Measurements from ENCODE around the gene TMTC1. TPM values are rescaled to one million over a fixed set of nuclear protein-coding genes. Genes with fewer than 3 reads are reported as not detected.

The TMTC1 gene
- total RNA-seq, 1 donor from 2014 or later, result 0.91 TPM

- intact Hi-C loops (cut with micrococcal nuclease), result no loop called here
These were observed 42.1 kb downstream of the TMTC1 start for GRCh38 chr12:29741342-29742241.

GRCh38 chr12:29739279-29739991 lies 44.3 kb downstream of the TMTC1 start:
- intact Hi-C loops (cut with micrococcal nuclease), result no loop called here

- intact Hi-C loops (cut with micrococcal nuclease), result no loop called here
These were observed 45.4 kb downstream of the TMTC1 start for GRCh38 chr12:29738365-29738764.

- intact Hi-C loops (cut with micrococcal nuclease), result no loop called here
These were observed 46.1 kb downstream of the TMTC1 start for GRCh38 chr12:29737644-29738043.

- intact Hi-C loops (cut with micrococcal nuclease), result no loop called here
These were observed 48.1 kb downstream of the TMTC1 start for GRCh38 chr12:29735604-29736003.

GRCh38 chr12:29734734-29735133 lies 49.0 kb downstream of the TMTC1 start:
- intact Hi-C loops (cut with micrococcal nuclease), result no loop called here

GRCh38 chr12:29734305-29734704 lies 49.4 kb downstream of the TMTC1 start:
- intact Hi-C loops (cut with micrococcal nuclease), result no loop called here

- intact Hi-C loops (cut with micrococcal nuclease), result no loop called here
These were observed 50.2 kb downstream of the TMTC1 start for GRCh38 chr12:29733501-29733900.

- intact Hi-C loops (cut with micrococcal nuclease), result no loop called here
These were observed 50.7 kb downstream of the TMTC1 start for GRCh38 chr12:29733060-29733459.

- intact Hi-C loops (cut with micrococcal nuclease), result no loop called here
These were observed 51.1 kb downstream of the TMTC1 start for GRCh38 chr12:29732593-29732992.

GRCh38 chr12:29732191-29732590 lies 51.6 kb downstream of the TMTC1 start:
- intact Hi-C loops (cut with micrococcal nuclease), result no loop called here

GRCh38 chr12:29731591-29731990 lies 52.2 kb downstream of the TMTC1 start:
- intact Hi-C loops (cut with micrococcal nuclease), result no loop called here

GRCh38 chr12:29730481-29730880 lies 53.3 kb downstream of the TMTC1 start:
- intact Hi-C loops (cut with micrococcal nuclease), result no loop called here

GRCh38 chr12:29728030-29728429 lies 55.7 kb downstream of the TMTC1 start:
- intact Hi-C loops (cut with micrococcal nuclease), result no loop called here

- intact Hi-C loops (cut with micrococcal nuclease), result no loop called here
These were observed 56.9 kb downstream of the TMTC1 start for GRCh38 chr12:29726741-29727348.

GRCh38 chr12:29726321-29726692 lies 57.4 kb downstream of the TMTC1 start:
- intact Hi-C loops (cut with micrococcal nuclease), result no loop called here

GRCh38 chr12:29725587-29726320 lies 58.0 kb downstream of the TMTC1 start:
- intact Hi-C loops (cut with micrococcal nuclease), result no loop called here

- intact Hi-C loops (cut with micrococcal nuclease), result no loop called here
These were observed 61.6 kb downstream of the TMTC1 start for GRCh38 chr12:29722164-29722563.

GRCh38 chr12:29719381-29719780 lies 64.4 kb downstream of the TMTC1 start:
- intact Hi-C loops (cut with micrococcal nuclease), result no loop called here

GRCh38 chr12:29717540-29718100 lies 66.1 kb downstream of the TMTC1 start:
- intact Hi-C loops (cut with micrococcal nuclease), result no loop called here

GRCh38 chr12:29714966-29715365 lies 68.8 kb downstream of the TMTC1 start:
- intact Hi-C loops (cut with micrococcal nuclease), result no loop called here
